HT1080 (cell line): Measurements from ENCODE around the gene SETD1B. TPM values are rescaled to one million over a fixed set of nuclear protein-coding genes. Genes with fewer than 3 reads are reported as not detected.
"Not testable (repeated sequence)": the region's sequence is repeated elsewhere in the genome, so short reads cannot be mapped to it uniquely, and the experiment has no call there.

Experiments
- DNase-seq: peaks from one replicate; pipeline ENCODE4 v3.0.0-alpha.2; 2015; ENCODE audit warnings: low read depth
- polyA plus RNA-seq, 2 experiments: library from polyadenylated mRNA; depleted of rRNA; stranded (reverse); fragments of >200 nt; gene quantifications; 2 replicates each; pipeline ENCODE4 v1.2.3, GENCODE V29; 2015
- total RNA-seq: library from RNA; depleted of rRNA; stranded (reverse); fragments of >200 nt; shearing (Covaris generic); gene quantifications from 2 replicates; pipeline ENCODE4 v1.2.3, GENCODE V29; 2014; rRNA removed

SETD1B gene
- 2.8 and 5.0 TPM in 2 replicates for total RNA-seq
- 5.2 and 5.4 TPM in 2 replicates for polyA plus RNA-seq (2015; cell fraction: cytosol; rRNA removed)
- 11.5 and 12.0 TPM in 2 replicates for polyA plus RNA-seq (2015; cell fraction: nucleus; rRNA removed)

- peak; percentile 80 for DNase-seq
These were observed at the start of gene SETD1B for GRCh38 chr12:121803861-121804416. TSS of gene SETD1B (plus strand) at chr12:121804009. CDS start at chr12:121804738, 729 bp downstream.

GRCh38 chr12:121754836-121755235, 49.0 kb upstream of the SETD1B start:
- DNase-seq = no peak

- DNase-seq = no peak
These were observed 48.2 kb upstream of the SETD1B start for GRCh38 chr12:121755591-121755990.

- DNase-seq = not testable (repeated sequence)
These were observed 45.3 kb upstream of the SETD1B start for GRCh38 chr12:121758536-121758935.

GRCh38 chr12:121762269-121762668, 41.5 kb upstream of the SETD1B start:
- no peak for DNase-seq

- no peak for DNase-seq
These were observed 39.0 kb upstream of the SETD1B start for GRCh38 chr12:121764808-121765207.

GRCh38 chr12:121765573-121765972, 38.2 kb upstream of the SETD1B start:
- peak; percentile 94 for DNase-seq

- no peak for DNase-seq
These were observed 37.3 kb upstream of the SETD1B start for GRCh38 chr12:121766290-121767039.

- DNase-seq = no peak
These were observed 36.2 kb upstream of the SETD1B start for GRCh38 chr12:121767525-121768016.

GRCh38 chr12:121769297-121769830, 34.4 kb upstream of the SETD1B start:
- no peak for DNase-seq

- DNase-seq = no peak
These were observed 33.9 kb upstream of the SETD1B start for GRCh38 chr12:121769831-121770301.

- DNase-seq = no peak
These were observed 33.4 kb upstream of the SETD1B start for GRCh38 chr12:121770388-121770787.

GRCh38 chr12:121770813-121771625, 32.8 kb upstream of the SETD1B start:
- DNase-seq = no peak

- DNase-seq = peak; percentile 55
These were observed 30.6 kb upstream of the SETD1B start for GRCh38 chr12:121773011-121773777.

- no peak for DNase-seq
These were observed 28.8 kb upstream of the SETD1B start for GRCh38 chr12:121774968-121775474.

GRCh38 chr12:121775501-121775900, 28.3 kb upstream of the SETD1B start:
- DNase-seq = no peak

GRCh38 chr12:121776190-121777098, 27.4 kb upstream of the SETD1B start:
- peak; percentile 46 for DNase-seq

GRCh38 chr12:121778567-121779421, 25.0 kb upstream of the SETD1B start:
- DNase-seq = no peak
